Esophagus squamous epithelium (tissue), 4 donors: ENCODE measurements around the gene SYT9.

Experiments used
- CTCF ChIP-seq, 6 experiments: fragments of 450-650 bp in 4 of 6; fragments of 200-600 bp in 2 of 6; sonication (generic) in 2 of 6; IDR thresholded peaks; one replicate each; pipeline ENCODE4 v1.5.1; 2016 to 2019; ENCODE audit warnings: antibody characterized with exemption in 6 of 6, mild to moderate bottlenecking in 4 of 6, moderate library complexity in 4 of 6
- POLR2A ChIP-seq, 4 donors: fragments of 450-650 bp; IDR thresholded peaks; one replicate each; pipeline ENCODE4 v1.6.1; 2017; ENCODE audit warnings: antibody characterized with exemption in 4 of 4, mild to moderate bottlenecking in 4 of 4, moderate library complexity in 3 of 4

DNA sequence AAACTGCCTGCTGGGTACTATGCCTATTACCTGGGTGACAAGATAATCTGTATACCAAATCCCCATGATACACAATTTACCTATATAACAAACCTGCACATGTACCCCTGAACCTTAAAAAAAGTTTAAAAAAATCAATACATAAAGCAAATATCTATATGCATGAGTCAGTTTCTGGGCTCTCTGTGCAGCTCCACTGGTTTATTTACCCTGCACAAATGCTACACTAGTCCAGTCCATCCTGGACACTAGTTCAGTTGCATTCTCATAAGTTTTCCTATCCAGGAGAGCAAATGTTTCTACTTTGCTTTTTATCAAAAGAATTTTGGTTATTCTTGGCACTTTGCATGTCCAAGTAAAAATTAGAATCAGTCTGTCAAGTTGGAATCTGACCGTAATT, 133.8 kb downstream of the SYT9 start:
- TF ChIP-seq CTCF (IDR thresholded peaks at IDR 0.05) (no peak), POLR2A (IDR thresholded peaks at IDR 0.05) (no peak)
